IMR-90 (cell line): ENCODE measurements around the gene GINS1. TPM values are rescaled to one million over a fixed set of nuclear protein-coding genes. Genes with fewer than 3 reads are reported as not detected.
A peak's percentile ranks its signal among the peaks of the same experiment; 100 is the strongest.

Experiments
- ATAC-seq: fragments of 200-7000 bp; cut with Tn5 transposase; 2 replicates; pipeline ENCODE4 v1.9.1; 2020; ENCODE audit warnings: low read depth, mild to moderate bottlenecking, moderate library complexity
- BruUV-seq: library from RNA; stranded (reverse); fragments of 400-500 nt; replicated peaks from 2 replicates; lab custom pipeline; 2021; lab: Mats Ljungman, UMichigan
- CTCF ChIA-PET: fragments of 300-600 bp; formaldehyde crosslinking; extraction: SDS; loops from one replicate; lab custom pipeline; 2021; ENCODE audit warnings: antibody characterized with exemption; lab: Yijun Ruan, JAX
- POLR2A ChIA-PET: fragments of 300-600 bp; sonication (Branson Sonifier 250); formaldehyde crosslinking; loops from one replicate; lab custom pipeline; 2022; ENCODE audit warnings: antibody characterized with exemption; ENCODE audit not compliant: unreplicated experiment; lab: Charles Lee
- DNase-seq: peaks from one replicate; pipeline ENCODE4 v3.0.0; 2013
- H2AFZ ChIP-seq: replicated peaks from 2 replicates; pipeline ENCODE3; 2013; ENCODE audit warnings: low read length, mild to moderate bottlenecking; ENCODE audit not compliant: poor library complexity
- H2AK5ac ChIP-seq: 2 replicates; pipeline ENCODE4 v1.6.1; 2013; ENCODE audit warnings: low read depth, low read length, inconsistent platforms
- H2AK9ac ChIP-seq: replicated peaks from 2 replicates; pipeline ENCODE3; 2013; ENCODE audit warnings: mild to moderate bottlenecking, low read depth, low read length, moderate library complexity; ENCODE audit not compliant: poor library complexity
- H2BK120ac ChIP-seq: 2 replicates; pipeline ENCODE4 v1.6.1; 2013; ENCODE audit warnings: low read depth, low read length, inconsistent platforms
- H2BK15ac ChIP-seq: 3 replicates; pipeline ENCODE4 v1.6.1; 2013; ENCODE audit warnings: low read depth, low read length, inconsistent platforms
- H2BK20ac ChIP-seq: 2 replicates; pipeline ENCODE4 v1.6.1; 2013; ENCODE audit warnings: low read depth, mild to moderate bottlenecking, inconsistent platforms, low read length, moderate library complexity
- H2BK5ac ChIP-seq: 2 replicates; pipeline ENCODE4 v1.6.1; 2013; ENCODE audit warnings: mild to moderate bottlenecking, low read depth, low read length, inconsistent platforms; ENCODE audit not compliant: poor library complexity, severe bottlenecking
- H3K14ac ChIP-seq: replicated peaks from 2 replicates; pipeline ENCODE4 v1.6.1; 2013; ENCODE audit warnings: low read depth, low read length, inconsistent platforms
- H3K18ac ChIP-seq: 2 replicates; pipeline ENCODE4 v1.6.1; 2013; ENCODE audit warnings: low read depth, low read length, control low read depth
- H3K23ac ChIP-seq: 2 replicates; pipeline ENCODE4 v1.6.1; 2013; ENCODE audit warnings: low read depth, low read length, inconsistent platforms
- H3K27ac ChIP-seq: 2 replicates; pipeline ENCODE4 v1.5.1; 2013; ENCODE audit warnings: mild to moderate bottlenecking, control low read depth, low read length; ENCODE audit not compliant: insufficient read depth
- H3K27me3 ChIP-seq: 2 replicates; pipeline ENCODE4 v1.6.1; 2013; ENCODE audit warnings: low read length; ENCODE audit not compliant: control insufficient read depth, insufficient read depth
- H3K36me3 ChIP-seq: 2 replicates; pipeline ENCODE4 v1.6.1; 2013; ENCODE audit warnings: low read length, mixed read lengths; ENCODE audit not compliant: control insufficient read depth, insufficient read depth
- H3K4ac ChIP-seq: 2 replicates; pipeline ENCODE4 v1.6.1; 2013; ENCODE audit warnings: low read depth, low read length, inconsistent platforms
- H3K4me1 ChIP-seq: 2 replicates; pipeline ENCODE4 v1.6.1; 2013; ENCODE audit warnings: low read length, mixed read lengths; ENCODE audit not compliant: control insufficient read depth, insufficient read depth
- H3K4me2 ChIP-seq: 2 replicates; pipeline ENCODE4 v1.6.1; 2013; ENCODE audit warnings: low read depth, mild to moderate bottlenecking, control low read depth, low read length, moderate library complexity
- H3K4me3 ChIP-seq: 2 replicates; pipeline ENCODE4 v1.5.1; 2013; ENCODE audit warnings: low read depth, mild to moderate bottlenecking, control low read depth, low read length, moderate library complexity; ENCODE audit not compliant: insufficient read depth
- H3K56ac ChIP-seq: 2 replicates; pipeline ENCODE4 v1.6.1; 2013; ENCODE audit warnings: low read length, inconsistent platforms; ENCODE audit not compliant: insufficient read depth; ENCODE audit errors: extremely low read depth
- H3K79me1 ChIP-seq, 2 experiments: 2 replicates each; pipeline ENCODE4 v1.6.1; 2013; ENCODE audit warnings: low read length in 2 of 2, inconsistent platforms in 1 of 2, low read depth in 1 of 2
- H3K9ac ChIP-seq: 2 replicates; pipeline ENCODE4 v1.6.1; 2013; ENCODE audit warnings: low read depth, low read length, control low read depth
- H3K9me1 ChIP-seq: 2 replicates; pipeline ENCODE4 v1.6.1; 2013; ENCODE audit warnings: low read length, inconsistent platforms; ENCODE audit not compliant: insufficient read depth
- H3K9me3 ChIP-seq: 2 replicates; pipeline ENCODE4 v1.6.1; 2013; ENCODE audit warnings: low read length; ENCODE audit not compliant: control insufficient read depth, insufficient read depth
- H4K20me1 ChIP-seq: 2 replicates; pipeline ENCODE4 v1.6.1; 2013; ENCODE audit warnings: low read length, inconsistent platforms; ENCODE audit not compliant: insufficient read depth
- H4K5ac ChIP-seq: 2 replicates; pipeline ENCODE4 v1.6.1; 2013; ENCODE audit warnings: mild to moderate bottlenecking, low read depth, low read length, control low read depth
- H4K8ac ChIP-seq, 2 experiments: 2 replicates each; pipeline ENCODE4 v1.6.1; 2013; ENCODE audit warnings: low read depth in 2 of 2, low read length in 2 of 2, control low read depth in 1 of 2, inconsistent platforms in 1 of 2
- H4K91ac ChIP-seq: 2 replicates; pipeline ENCODE4 v1.6.1; 2013; ENCODE audit warnings: low read depth, low read length, inconsistent platforms; ENCODE audit not compliant: insufficient read depth
- BHLHE40 ChIP-seq: fragments of 150-350 bp; IDR thresholded peaks from 2 replicates; pipeline ENCODE4 v1.6.1; 2016; ENCODE audit warnings: mild to moderate bottlenecking, low read depth, low read length
- CEBPB ChIP-seq: IDR thresholded peaks from 2 replicates; pipeline ENCODE4 v1.6.1; 2012; ENCODE audit warnings: low read depth, low read length, improper control_type of control experiment
- CHD1 ChIP-seq: IDR thresholded peaks from 2 replicates; pipeline ENCODE4 v1.6.1; 2012; ENCODE audit warnings: low read depth, low read length, improper control_type of control experiment
- ELK1 ChIP-seq: fragments of 150-350 bp; IDR thresholded peaks from 2 replicates; pipeline ENCODE4 v1.6.1; 2016; ENCODE audit warnings: low read depth, mild to moderate bottlenecking, low read length, moderate library complexity, borderline replicate concordance
- FOS ChIP-seq: fragments of 150-350 bp; IDR thresholded peaks from 2 replicates; pipeline ENCODE4 v1.6.1; 2016; ENCODE audit warnings: low read depth, low read length
- MAFK ChIP-seq: IDR thresholded peaks from 2 replicates; pipeline ENCODE4 v1.6.1; 2012; ENCODE audit warnings: low read depth, low read length, improper control_type of control experiment
- MAZ ChIP-seq: IDR thresholded peaks from 2 replicates; pipeline ENCODE4 v1.6.1; 2012; ENCODE audit warnings: low read depth, mild to moderate bottlenecking, low read length, improper control_type of control experiment, moderate library complexity, borderline replicate concordance
- MXI1 ChIP-seq: IDR thresholded peaks from 2 replicates; pipeline ENCODE4 v1.6.1; 2012; ENCODE audit warnings: low read depth, mild to moderate bottlenecking, low read length, moderate library complexity, borderline replicate concordance
- NFE2L2 ChIP-seq: fragments of 150-350 bp; IDR thresholded peaks from 2 replicates; pipeline ENCODE4 v1.6.1; 2016; ENCODE audit warnings: low read depth, mild to moderate bottlenecking, low read length
- POLR2A ChIP-seq: IDR thresholded peaks from 2 replicates; pipeline ENCODE4 v1.6.1; 2012; ENCODE audit warnings: mild to moderate bottlenecking, low read depth, low read length
- RAD21 ChIP-seq: IDR thresholded peaks from 2 replicates; pipeline ENCODE4 v1.6.1; 2012; ENCODE audit warnings: low read length, improper control_type of control experiment
- RCOR1 ChIP-seq: IDR thresholded peaks from 2 replicates; pipeline ENCODE4 v1.6.1; 2012; ENCODE audit warnings: mild to moderate bottlenecking, low read length, improper control_type of control experiment; ENCODE audit not compliant: insufficient replicate concordance
- RFX5 ChIP-seq: IDR thresholded peaks from 2 replicates; pipeline ENCODE4 v1.8.0; 2012; ENCODE audit warnings: low read depth, mild to moderate bottlenecking, low read length, moderate library complexity
- USF2 ChIP-seq: fragments of 150-350 bp; IDR thresholded peaks from 2 replicates; pipeline ENCODE4 v1.6.1; 2017; ENCODE audit warnings: mild to moderate bottlenecking, antibody characterized with exemption, low read length, low read depth
- WGBS, 2 experiments: methylation state at CpG; one replicate each; pipeline versions ENCODE4 v1.1.5 to v1.1.7; 2013; ENCODE audit warnings: missing lambda C conversion rate in 2 of 2; ENCODE audit not compliant: insufficient read length in 1 of 2; ENCODE audit errors: extremely low coverage in 2 of 2; 5-methylcytosine and 5-hydroxymethylcytosine counted together
- dilution Hi-C: fragments of 300-500 bp; cut with HindIII; formaldehyde crosslinking; loops from one replicate; pipeline ENCODE4 v1.14.3; 2018; ENCODE audit warnings: low sequenced_read_pairs; ENCODE audit not compliant: unreplicated experiment
- in situ Hi-C: fragments of 300-500 bp; cut with MboI; formaldehyde crosslinking; loops from 3 replicates; pipeline ENCODE4 v1.14.3; 2019; ENCODE audit warnings: low sequenced_read_pairs, inconsistent platforms, mixed read lengths
- intact Hi-C: fragments of 100-400 bp; cut with micrococcal nuclease; formaldehyde crosslinking; loops from 2 replicates; pipeline ENCODE4 v1.10.0; 2022
- polyA plus RNA-seq, 3 experiments: library from polyadenylated mRNA; depleted of rRNA; stranded (reverse); fragments of >200 nt; gene quantifications; 2 replicates each; pipeline ENCODE4 v1.2.3, GENCODE V29; 2012; ENCODE audit warnings: low replicate concordance in 1 of 3
- total RNA-seq: library from RNA; depleted of rRNA; stranded (reverse); fragments of >200 nt; gene quantifications from 2 replicates; pipeline ENCODE4 v1.2.3, GENCODE V29; 2012

GINS1 gene
- total and polyA plus RNA-seq, 2 of the 4 experiments (the other 2 are of a cell fraction): 4.9 to 6.6 TPM

GRCh38 chr20:25390538-25391528 lies 16.6 kb upstream of the GINS1 start, which contains the start of gene ABHD12 (continued):
- TF ChIP-seq CHD1 (peak; percentile 86; the same call in 1 of the 2 replicates), BHLHE40 (0 out of 2 replicates have a peak, but pooled peaks have one; percentile 13), RCOR1 (no peak), RFX5 (no peak)

GRCh38 chr20:25394276-25394675 lies 13.2 kb upstream of the GINS1 start:
- Histone ChIP-seq H3K14ac (no peak overlapping the region), H2AK9ac (no peak overlapping the region), H2BK120ac (no peak overlapping the region), H3K36me3 (no peaks in the 10 kb centered on the region), H3K4me3 (no peak overlapping the region), H3K9me3 (no peaks in the 10 kb centered on the region), H4K91ac (no peak overlapping the region), H3K23ac (no peak overlapping the region), H4K20me1 (peaks cover 5% of the 10 kb centered on the region; the same call in 1 of the 2 replicates), H2BK5ac (no peak overlapping the region), H2AFZ (no peak overlapping the region), H3K4ac (peak overlapping the region; percentile 7; the same call in 1 of the 2 replicates), H3K27ac (no peak overlapping the region), H2BK20ac (no peak overlapping the region), H3K18ac (no peak overlapping the region), H3K9me1 (peaks cover 5% of the 10 kb centered on the region), H3K79me1 (peaks cover 0 to 4% of the 10 kb centered on the region in 2 experiments; a peak in 1 of 4 replicates), H2AK5ac (no peak overlapping the region), H3K56ac (no peak overlapping the region), H4K5ac (no peak overlapping the region), H2BK15ac (no peak overlapping the region), H3K9ac (no peak overlapping the region), H3K27me3 (no peaks in the 10 kb centered on the region), H3K4me1 (peaks cover 5% of the 10 kb centered on the region; the same call in 1 of the 2 replicates), H3K4me2 (no peak overlapping the region), H4K8ac (no peak overlapping the region)
- in situ Hi-C loops (loop anchor here (25.0 kb wide), 1 partner anchor 757 kb away; no protein-coding TSS in a partner anchor), dilution Hi-C loops (no loop called here), intact Hi-C loops (no loop called here)
- CTCF ChIA-PET: no interaction called here
- no peak for ATAC-seq
- POLR2A ChIA-PET: no interaction called here
- DNase-seq: no peak
- 51% methylated on average over 3 of the region's 5 CpGs; no CpG with 5 or more reads in 1 of the 2 experiments for WGBS, 2 experiments
- no TSS peak for BruUV-seq
- no peak for TF ChIP-seq USF2
- TF ChIP-seq NFE2L2: no peak
- no peak for TF ChIP-seq RAD21
- TF ChIP-seq POLR2A: no peak
- no peak for TF ChIP-seq MAZ
- no peak for TF ChIP-seq MAFK
- no peak for TF ChIP-seq FOS
- TF ChIP-seq BHLHE40: no peak
- TF ChIP-seq RFX5: no peak
- TF ChIP-seq CEBPB: no peak
- no peak for TF ChIP-seq CHD1
- TF ChIP-seq ELK1: no peak
- TF ChIP-seq RCOR1: no peak
- TF ChIP-seq MXI1: no peak
